GM23338 (cell line): Measurements from ENCODE around the gene RPIA.

Experiments
- CREB1 ChIP-seq: fragments of 250-450 bp; sonication (Bioruptor Pico); IDR thresholded peaks from 2 replicates; pipeline ENCODE4 v1.5.0; 2020; ENCODE audit warnings: low read depth, mild to moderate bottlenecking, moderate library complexity
- CTCF ChIP-seq, 2 experiments: fragments of 200-600 bp in 1 of 2; sonication (generic) in 1 of 2; conservative IDR thresholded peaks; 2 replicates each; pipeline versions ENCODE4 v1.5.1 to v1.6.1; 2016 to 2017; ENCODE audit warnings: antibody characterized with exemption in 2 of 2, low read depth in 2 of 2, mild to moderate bottlenecking in 2 of 2, moderate library complexity in 1 of 2
- EZH2 ChIP-seq: fragments of 200-600 bp; sonication (generic); IDR thresholded peaks from one replicate; pipeline ENCODE4 v1.8.0; 2017; ENCODE audit warnings: antibody characterized with exemption, mild to moderate bottlenecking, low read depth; ENCODE audit not compliant: unreplicated experiment
- EZH2phosphoT487 ChIP-seq: fragments of 200-600 bp; sonication (generic); IDR thresholded peaks from one replicate; pipeline ENCODE4 v1.8.1; 2018; ENCODE audit warnings: antibody characterized with exemption; ENCODE audit not compliant: unreplicated experiment
- JUNB ChIP-seq: IDR thresholded peaks from one replicate; pipeline ENCODE4 v1.6.1; 2016; ENCODE audit warnings: antibody characterized with exemption; ENCODE audit not compliant: unreplicated experiment
- NANOG ChIP-seq: IDR thresholded peaks from 2 replicates; pipeline ENCODE4 v1.6.1; 2016; ENCODE audit warnings: antibody characterized with exemption, borderline replicate concordance
- POLR2AphosphoS5 ChIP-seq: IDR thresholded peaks from 2 replicates; pipeline ENCODE4 v1.6.1; 2016; ENCODE audit warnings: antibody characterized with exemption, low read depth
- REST ChIP-seq: IDR thresholded peaks from one replicate; pipeline ENCODE4 v1.6.1; 2018; ENCODE audit warnings: antibody characterized with exemption; ENCODE audit not compliant: unreplicated experiment
- STAT1 ChIP-seq: IDR thresholded peaks from one replicate; pipeline ENCODE4 v1.6.1; 2016; ENCODE audit warnings: antibody characterized with exemption; ENCODE audit not compliant: unreplicated experiment
- ZNF331 ChIP-seq: fragments of 250-450 bp; sonication (Bioruptor Pico); IDR thresholded peaks from 2 replicates; pipeline ENCODE4 v1.5.0; 2020; ENCODE audit warnings: low read depth, mild to moderate bottlenecking, moderate library complexity
- ZNF462 ChIP-seq: fragments of 250-450 bp; sonication (Bioruptor Pico); IDR thresholded peaks from 2 replicates; pipeline ENCODE4 v1.5.0; 2020; ENCODE audit warnings: mild to moderate bottlenecking, moderate library complexity

- no peak for TF ChIP-seq CTCF (conservative IDR thresholded peaks at IDR 0.05; ENCODE audit: low read depth in 2 of 2)
- TF ChIP-seq EZH2, result no peak
- no peak for TF ChIP-seq EZH2phosphoT487
- TF ChIP-seq POLR2AphosphoS5, result no peak
- no peak for TF ChIP-seq ZNF462 (CRISPR knock-in tag)
- TF ChIP-seq REST, result no peak
- TF ChIP-seq NANOG, result no peak
- no peak for TF ChIP-seq CREB1 (CRISPR knock-in tag)
- TF ChIP-seq JUNB, result no peak
- no peak for TF ChIP-seq STAT1
- TF ChIP-seq ZNF331 (CRISPR knock-in tag), result no peak
Observed at GRCh38 chr2:88746929-88747490, 55.5 kb downstream of the RPIA start.
